ENCODE results near the gene BTF3.
"Not testable (repeated sequence)": the region's sequence is repeated elsewhere in the genome, so short reads cannot be mapped to it uniquely, and the experiment has no call there.

BTF3 gene

GRCh38 chr5:73498057-73498992 lies at the start of gene BTF3:
Gene BTF3, plus strand, starts transcription at chr5:73498442. Its CDS starts 226 bp downstream, at chr5:73498668.
- peak; percentile 78 for DNase-seq

- peak; percentile 67 for DNase-seq
Observed at GRCh38 chr5:73448463-73449136, 49.6 kb upstream of the BTF3 start, which contains the start of gene FOXD1. Gene FOXD1, minus strand, starts transcription at chr5:73448777. Its CDS starts 415 bp downstream, at chr5:73448362.

GRCh38 chr5:73450137-73450536 lies 48.1 kb upstream of the BTF3 start:
- DNase-seq = no peak

GRCh38 chr5:73450672-73451223 lies 47.5 kb upstream of the BTF3 start:
- DNase-seq = no peak

- no peak for DNase-seq
Observed at GRCh38 chr5:73451224-73452130, 46.8 kb upstream of the BTF3 start.

GRCh38 chr5:73452215-73452614 lies 46.0 kb upstream of the BTF3 start:
- DNase-seq = no peak

GRCh38 chr5:73454379-73455036 lies 43.7 kb upstream of the BTF3 start:
- peak; percentile 53 for DNase-seq

GRCh38 chr5:73456462-73456861 lies 41.8 kb upstream of the BTF3 start:
- DNase-seq = not testable (repeated sequence)

- no peak for DNase-seq
Observed at GRCh38 chr5:73459366-73459765, 38.9 kb upstream of the BTF3 start.

- DNase-seq = no peak
Observed at GRCh38 chr5:73460133-73460532, 38.1 kb upstream of the BTF3 start.

- DNase-seq = no peak
Observed at GRCh38 chr5:73464016-73464745, 34.1 kb upstream of the BTF3 start.

- DNase-seq = not testable (repeated sequence)
Observed at GRCh38 chr5:73468638-73469037, 29.6 kb upstream of the BTF3 start.

- no peak for DNase-seq
Observed at GRCh38 chr5:73469878-73470277, 28.4 kb upstream of the BTF3 start.

GRCh38 chr5:73471654-73472053 lies 26.6 kb upstream of the BTF3 start:
- no peak for DNase-seq

GRCh38 chr5:73472116-73472515 lies 26.1 kb upstream of the BTF3 start:
- DNase-seq = no peak

- DNase-seq = no peak
Observed at GRCh38 chr5:73480500-73480899, 17.7 kb upstream of the BTF3 start.

- peak; percentile 10 for DNase-seq
Observed at GRCh38 chr5:73482383-73483136, 15.7 kb upstream of the BTF3 start.

GRCh38 chr5:73483676-73484075 lies 14.6 kb upstream of the BTF3 start:
- DNase-seq = no peak

- DNase-seq = no peak
Observed at GRCh38 chr5:73484511-73484910, 13.7 kb upstream of the BTF3 start.

- no peak for DNase-seq
Observed at GRCh38 chr5:73485715-73486114, 12.5 kb upstream of the BTF3 start.

All from NCI-H1436 treated with DMSO at 0.1 percent for 48 hours (cell line).